Measurements from ENCODE around the gene ZFAND3.
"Not testable (repeated sequence)": the region's sequence is repeated elsewhere in the genome, so short reads cannot be mapped to it uniquely, and the experiment has no call there.

ZFAND3 gene

DNA sequence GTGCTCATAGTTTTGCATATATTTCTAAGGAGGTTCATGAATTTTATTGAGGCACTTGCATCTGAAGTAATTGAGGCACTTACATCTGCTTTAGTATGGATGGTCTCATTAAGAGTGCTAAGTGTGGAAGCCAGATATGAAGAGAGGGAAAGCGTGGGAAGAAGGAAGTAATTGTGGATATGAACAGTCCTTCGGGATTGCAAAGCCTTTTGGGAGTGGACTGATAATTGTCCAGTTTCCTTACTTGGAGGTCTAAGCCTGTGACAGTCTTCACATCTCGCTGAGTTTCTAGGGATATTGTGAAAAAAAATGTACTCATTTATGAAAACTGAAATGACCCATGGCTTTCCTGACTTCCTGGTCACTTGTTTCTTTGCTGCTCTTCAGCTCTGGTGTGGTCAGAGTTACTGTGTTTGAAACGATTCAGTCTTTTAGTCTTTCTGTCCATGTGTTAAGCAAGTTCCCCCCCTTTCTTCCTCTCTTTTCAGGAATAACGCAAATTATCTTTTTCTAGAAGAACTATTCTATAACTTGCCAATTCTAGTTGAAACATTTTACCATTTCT, 137.3 kb downstream of the ZFAND3 start:
- Histone ChIP-seq H3K36me3 (ENCODE audit: control insufficient read depth, insufficient read depth, low read length) (no peaks in the 10 kb centered on the region), H3K9me3 (ENCODE audit: control insufficient read depth, low read length) (no peaks in the 10 kb centered on the region), H3K4me3 (ENCODE audit: extremely low read depth, insufficient read depth, low read length, poor library complexity, severe bottlenecking) (no peak overlapping the region), H3K4me1 (ENCODE audit: control insufficient read depth, insufficient read depth, low read length, poor library complexity, severe bottlenecking) (peaks cover 4% of the 10 kb centered on the region), H3K27ac (ENCODE audit: low read depth, low read length, severe bottlenecking) (no peak overlapping the region)
- 88 to 89% methylated on average over 4 to 5 of the region's 5 CpGs for WGBS, 2 experiments (ENCODE audit: insufficient coverage in 2 of 2)

DNA sequence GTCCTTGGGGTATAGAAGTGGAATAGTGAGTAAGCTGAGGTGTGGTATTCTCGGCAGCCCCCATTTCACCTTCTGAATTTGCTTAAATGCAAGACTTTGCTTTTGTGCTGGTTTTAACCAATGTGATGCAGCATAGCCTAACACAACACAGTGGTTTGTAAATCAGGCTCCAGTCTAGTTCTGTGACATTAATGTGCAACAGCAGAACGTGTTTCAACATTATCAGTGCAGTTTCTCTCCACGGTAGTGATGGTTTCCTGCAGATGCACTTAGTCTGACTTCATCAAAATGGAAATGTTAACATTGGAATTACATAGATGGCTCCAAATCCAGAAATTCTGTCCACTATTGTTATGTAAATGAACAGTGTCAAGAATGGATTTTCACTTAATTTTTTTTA, 139.5 kb downstream of the ZFAND3 start:
- Histone ChIP-seq H3K4me1 (ENCODE audit: control insufficient read depth, insufficient read depth, low read length, poor library complexity, severe bottlenecking) (peaks cover 4% of the 10 kb centered on the region), H3K36me3 (ENCODE audit: control insufficient read depth, insufficient read depth, low read length) (peaks cover 3% of the 10 kb centered on the region), H3K4me3 (ENCODE audit: extremely low read depth, insufficient read depth, low read length, poor library complexity, severe bottlenecking) (no peak overlapping the region), H3K9me3 (ENCODE audit: control insufficient read depth, low read length) (no peaks in the 10 kb centered on the region), H3K27ac (ENCODE audit: low read depth, low read length, severe bottlenecking) (no peak overlapping the region)
- WGBS, 2 experiments (ENCODE audit: insufficient coverage in 2 of 2), result 86 to 100% methylated on average over 2 of the region's 3 CpGs

- no peak overlapping the region for H3K4me3 ChIP-seq (ENCODE audit: extremely low read depth, insufficient read depth, low read length, poor library complexity, severe bottlenecking)
- no peaks in the 10 kb centered on the region for H3K9me3 ChIP-seq (ENCODE audit: control insufficient read depth, low read length)
- H3K4me1 ChIP-seq (ENCODE audit: control insufficient read depth, insufficient read depth, low read length, poor library complexity, severe bottlenecking), result peaks cover 4% of the 10 kb centered on the region
- peaks cover 10% of the 10 kb centered on the region for H3K36me3 ChIP-seq (ENCODE audit: control insufficient read depth, insufficient read depth, low read length)
- H3K27ac ChIP-seq (ENCODE audit: low read depth, low read length, severe bottlenecking), result no peak overlapping the region
- no CpG with 5 or more reads among the region's 4 CpGs for WGBS, 2 experiments (ENCODE audit: insufficient coverage in 2 of 2)
Measured at GRCh38 chr6:37960139-37960935, 140.8 kb downstream of the ZFAND3 start.

- 95 to 97% methylated on average over 12 to 17 of the region's 17 CpGs for WGBS, 2 experiments (ENCODE audit: insufficient coverage in 2 of 2)
- not testable (repeated sequence) for H3K27ac ChIP-seq (ENCODE audit: low read depth, low read length, severe bottlenecking); H3K9me3 ChIP-seq (ENCODE audit: control insufficient read depth, low read length); H3K4me1 ChIP-seq (ENCODE audit: control insufficient read depth, insufficient read depth, low read length, poor library complexity, severe bottlenecking); H3K4me3 ChIP-seq (ENCODE audit: extremely low read depth, insufficient read depth, low read length, poor library complexity, severe bottlenecking)
- H3K36me3 ChIP-seq (ENCODE audit: control insufficient read depth, insufficient read depth, low read length), result peaks cover 14% of the 10 kb centered on the region
Measured at GRCh38 chr6:37962481-37963080, 143.1 kb downstream of the ZFAND3 start.

- H3K4me3 ChIP-seq (ENCODE audit: extremely low read depth, insufficient read depth, low read length, poor library complexity, severe bottlenecking), result no peak overlapping the region
- H3K9me3 ChIP-seq (ENCODE audit: control insufficient read depth, low read length), result no peaks in the 10 kb centered on the region
- 86 to 100% methylated on average over 1 to 2 of the region's 3 CpGs for WGBS, 2 experiments (ENCODE audit: insufficient coverage in 2 of 2)
- no peak overlapping the region for H3K27ac ChIP-seq (ENCODE audit: low read depth, low read length, severe bottlenecking)
- H3K36me3 ChIP-seq (ENCODE audit: control insufficient read depth, insufficient read depth, low read length), result peaks cover 14% of the 10 kb centered on the region
- no peaks in the 10 kb centered on the region for H3K4me1 ChIP-seq (ENCODE audit: control insufficient read depth, insufficient read depth, low read length, poor library complexity, severe bottlenecking)
Measured at GRCh38 chr6:37965964-37966676, 146.6 kb downstream of the ZFAND3 start.

GRCh38 chr6:37966801-37967200, 147.3 kb downstream of the ZFAND3 start:
- Histone ChIP-seq H3K4me1 (ENCODE audit: control insufficient read depth, insufficient read depth, low read length, poor library complexity, severe bottlenecking) (no peaks in the 10 kb centered on the region), H3K36me3 (ENCODE audit: control insufficient read depth, insufficient read depth, low read length) (peaks cover 14% of the 10 kb centered on the region), H3K27ac (ENCODE audit: low read depth, low read length, severe bottlenecking) (no peak overlapping the region), H3K9me3 (ENCODE audit: control insufficient read depth, low read length) (no peaks in the 10 kb centered on the region), H3K4me3 (ENCODE audit: extremely low read depth, insufficient read depth, low read length, poor library complexity, severe bottlenecking) (no peak overlapping the region)
- WGBS, 2 experiments (ENCODE audit: insufficient coverage in 2 of 2), result 80% methylated on average over 1 of the region's 1 CpG; no CpG with 5 or more reads in 1 of the 2 experiments

DNA sequence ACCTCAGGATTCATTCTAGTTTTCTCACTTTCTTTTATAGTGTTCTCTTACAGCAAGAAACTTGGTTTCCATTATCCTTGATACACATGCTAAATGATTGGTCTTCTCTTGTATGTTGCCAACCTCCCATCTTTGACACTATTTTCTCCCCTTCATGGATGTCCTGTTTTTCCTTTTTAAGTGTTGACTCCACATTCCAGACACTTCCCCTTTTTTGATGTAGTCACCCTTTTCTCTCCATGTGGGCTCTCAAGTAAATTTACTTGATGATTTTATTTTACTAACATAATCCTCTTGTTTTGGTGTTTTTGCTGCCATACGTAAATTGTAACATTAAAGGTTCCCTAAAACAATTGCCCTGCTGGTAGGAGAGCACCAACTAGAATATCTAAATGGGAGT, 148.1 kb downstream of the ZFAND3 start:
- no peaks in the 10 kb centered on the region for H3K9me3 ChIP-seq (ENCODE audit: control insufficient read depth, low read length)
- no CpG with 5 or more reads among the region's 1 CpG for WGBS, 2 experiments (ENCODE audit: insufficient coverage in 2 of 2)
- no peak overlapping the region for H3K27ac ChIP-seq (ENCODE audit: low read depth, low read length, severe bottlenecking)
- H3K36me3 ChIP-seq (ENCODE audit: control insufficient read depth, insufficient read depth, low read length), result peaks cover 14% of the 10 kb centered on the region
- H3K4me3 ChIP-seq (ENCODE audit: extremely low read depth, insufficient read depth, low read length, poor library complexity, severe bottlenecking), result no peak overlapping the region
- no peaks in the 10 kb centered on the region for H3K4me1 ChIP-seq (ENCODE audit: control insufficient read depth, insufficient read depth, low read length, poor library complexity, severe bottlenecking)

GRCh38 chr6:37971266-37971665, 151.7 kb downstream of the ZFAND3 start:
- Histone ChIP-seq H3K4me1 (ENCODE audit: control insufficient read depth, insufficient read depth, low read length, poor library complexity, severe bottlenecking) (no peaks in the 10 kb centered on the region), H3K27ac (ENCODE audit: low read depth, low read length, severe bottlenecking) (no peak overlapping the region), H3K4me3 (ENCODE audit: extremely low read depth, insufficient read depth, low read length, poor library complexity, severe bottlenecking) (no peak overlapping the region), H3K36me3 (ENCODE audit: control insufficient read depth, insufficient read depth, low read length) (peaks cover 15% of the 10 kb centered on the region), H3K9me3 (ENCODE audit: control insufficient read depth, low read length) (peaks cover 15% of the 10 kb centered on the region)
- WGBS, 2 experiments (ENCODE audit: insufficient coverage in 2 of 2), result 100% methylated on average over 2 of the region's 2 CpGs

- Histone ChIP-seq H3K27ac (ENCODE audit: low read depth, low read length, severe bottlenecking) (no peak overlapping the region), H3K4me1 (ENCODE audit: control insufficient read depth, insufficient read depth, low read length, poor library complexity, severe bottlenecking) (no peaks in the 10 kb centered on the region), H3K4me3 (ENCODE audit: extremely low read depth, insufficient read depth, low read length, poor library complexity, severe bottlenecking) (no peak overlapping the region), H3K36me3 (ENCODE audit: control insufficient read depth, insufficient read depth, low read length) (peaks cover 12% of the 10 kb centered on the region), H3K9me3 (ENCODE audit: control insufficient read depth, low read length) (peaks cover 15% of the 10 kb centered on the region)
- 100% methylated on average over 1 of the region's 4 CpGs; no CpG with 5 or more reads in 1 of the 2 experiments for WGBS, 2 experiments (ENCODE audit: insufficient coverage in 2 of 2)
Measured at GRCh38 chr6:37971711-37972390, 152.3 kb downstream of the ZFAND3 start.

GRCh38 chr6:37972994-37973757, 153.6 kb downstream of the ZFAND3 start:
- H3K27ac ChIP-seq (ENCODE audit: low read depth, low read length, severe bottlenecking), result no peak overlapping the region
- no peaks in the 10 kb centered on the region for H3K4me1 ChIP-seq (ENCODE audit: control insufficient read depth, insufficient read depth, low read length, poor library complexity, severe bottlenecking)
- WGBS, 2 experiments (ENCODE audit: insufficient coverage in 2 of 2), result no CpG with 5 or more reads among the region's 1 CpG
- no peak overlapping the region for H3K4me3 ChIP-seq (ENCODE audit: extremely low read depth, insufficient read depth, low read length, poor library complexity, severe bottlenecking)
- peaks cover 15% of the 10 kb centered on the region for H3K9me3 ChIP-seq (ENCODE audit: control insufficient read depth, low read length)
- peaks cover 12% of the 10 kb centered on the region for H3K36me3 ChIP-seq (ENCODE audit: control insufficient read depth, insufficient read depth, low read length)
